ENCODE data around the gene MCC. TPM values are rescaled to one million over a fixed set of nuclear protein-coding genes. Genes with fewer than 3 reads are reported as not detected.

The MCC gene
- total RNA-seq, 1 experiment from 2014 or later: 7.6 TPM

GRCh38 chr5:112996830-112997374 lies 491.4 kb downstream of the MCC start:
- DNase-seq: no peak
- peaks cover 6 to 9% of the 10 kb centered on the region in 2 experiments for H3K4me1 Mint-ChIP-seq
- H2BK120ac ChIP-seq (ENCODE audit: low read depth, low read length, poor library complexity, severe bottlenecking): no peak overlapping the region
- H3T11ph ChIP-seq (ENCODE audit: low read length): no peak overlapping the region
- H2BK5ac ChIP-seq (ENCODE audit: insufficient read length, low read length): no peak overlapping the region
- no peak overlapping the region for H2AK5ac ChIP-seq (ENCODE audit: insufficient read length, low read length)
- no peak overlapping the region for H4K5ac ChIP-seq (ENCODE audit: insufficient read length, low read depth, low read length)
- no peak overlapping the region for H3K4me3 Mint-ChIP-seq
- H3K27me3 Mint-ChIP-seq (ENCODE audit: low read depth): no peaks in the 10 kb centered on the region
- no peak overlapping the region for H3K9ac ChIP-seq (ENCODE audit: extremely low read depth, insufficient read length, low read length)
- H4K91ac ChIP-seq (ENCODE audit: insufficient read length, low read depth, low read length): no peak overlapping the region
- H3K27me3 ChIP-seq (ENCODE audit: insufficient read depth, low read length): no peaks in the 10 kb centered on the region
- H3K56ac ChIP-seq (ENCODE audit: insufficient read length, low read depth, low read length): no peak overlapping the region
- no CpG with 5 or more reads among the region's 4 CpGs for WGBS (ENCODE audit: extremely low coverage, insufficient read length, low lambda C conversion rate)
- H2BK12ac ChIP-seq (ENCODE audit: insufficient read length, low read depth, low read length): no peak overlapping the region
- H3K9me3 Mint-ChIP-seq: no peaks in the 10 kb centered on the region
- H2BK15ac ChIP-seq (ENCODE audit: low read depth, low read length): no peak overlapping the region
- H3K23ac ChIP-seq (ENCODE audit: insufficient read length, low read depth, low read length): no peak overlapping the region
- H4K20me1 ChIP-seq (ENCODE audit: control insufficient read depth, insufficient read depth, insufficient read length): no peaks in the 10 kb centered on the region
- no peak overlapping the region for H3K4me2 ChIP-seq (ENCODE audit: insufficient read depth, insufficient read length, low read length)
- no peaks in the 10 kb centered on the region for H3K9me3 ChIP-seq (ENCODE audit: control insufficient read depth, low read depth, low read length)
- no peak for TF ChIP-seq CTCF (conservative IDR thresholded peaks at IDR 0.05)
- peaks cover 2% of the 10 kb centered on the region; the same call in 1 of the 2 replicates for H3K79me2 ChIP-seq (ENCODE audit: insufficient read depth, low read length)
- H3K79me1 ChIP-seq (ENCODE audit: insufficient read depth, low read depth, low read length, poor library complexity, severe bottlenecking): no peaks in the 10 kb centered on the region
- H3K23me2 ChIP-seq (ENCODE audit: insufficient read length, low read depth, low read length, poor library complexity, severe bottlenecking): no peaks in the 10 kb centered on the region
- H4K8ac ChIP-seq (replicated peaks; ENCODE audit: insufficient read length, low read depth, low read length): no peak overlapping the region
- H3K14ac ChIP-seq (ENCODE audit: insufficient read depth, low read length): no peak overlapping the region
- H3K4me1 ChIP-seq (ENCODE audit: insufficient read depth, low read length): no peaks in the 10 kb centered on the region
- H3K27ac ChIP-seq (ENCODE audit: insufficient read length, low read depth, low read length): no peak overlapping the region
- H3K27ac Mint-ChIP-seq: no peak overlapping the region
- H2BK20ac ChIP-seq (ENCODE audit: low read depth, low read length, poor library complexity, severe bottlenecking): no peak overlapping the region
- no peak overlapping the region for H3K18ac ChIP-seq (ENCODE audit: insufficient read length, low read depth, low read length)
- no peak overlapping the region for H2AFZ ChIP-seq (ENCODE audit: low read length)
- H3K4ac ChIP-seq (ENCODE audit: low read depth, low read length): no peak overlapping the region
- H3K36me3 Mint-ChIP-seq (ENCODE audit: insufficient read depth in 1 of 3, low read depth in 3 of 3): peaks cover 18 to 47% (median 47%) of the 10 kb centered on the region in 3 experiments; a peak in 6 of 7 replicates

Measured in H9 (cell line).